HG03280 (cell line): ENCODE data around the gene MAMSTR.

Experiments used
- ATAC-seq: cut with Tn5 transposase; IDR thresholded peaks from one replicate; pipeline ENCODE4 v1.9.1; 2021; ENCODE audit warnings: mild to moderate bottlenecking, moderate library complexity; ENCODE audit not compliant: unreplicated experiment

Gene MAMSTR

DNA sequence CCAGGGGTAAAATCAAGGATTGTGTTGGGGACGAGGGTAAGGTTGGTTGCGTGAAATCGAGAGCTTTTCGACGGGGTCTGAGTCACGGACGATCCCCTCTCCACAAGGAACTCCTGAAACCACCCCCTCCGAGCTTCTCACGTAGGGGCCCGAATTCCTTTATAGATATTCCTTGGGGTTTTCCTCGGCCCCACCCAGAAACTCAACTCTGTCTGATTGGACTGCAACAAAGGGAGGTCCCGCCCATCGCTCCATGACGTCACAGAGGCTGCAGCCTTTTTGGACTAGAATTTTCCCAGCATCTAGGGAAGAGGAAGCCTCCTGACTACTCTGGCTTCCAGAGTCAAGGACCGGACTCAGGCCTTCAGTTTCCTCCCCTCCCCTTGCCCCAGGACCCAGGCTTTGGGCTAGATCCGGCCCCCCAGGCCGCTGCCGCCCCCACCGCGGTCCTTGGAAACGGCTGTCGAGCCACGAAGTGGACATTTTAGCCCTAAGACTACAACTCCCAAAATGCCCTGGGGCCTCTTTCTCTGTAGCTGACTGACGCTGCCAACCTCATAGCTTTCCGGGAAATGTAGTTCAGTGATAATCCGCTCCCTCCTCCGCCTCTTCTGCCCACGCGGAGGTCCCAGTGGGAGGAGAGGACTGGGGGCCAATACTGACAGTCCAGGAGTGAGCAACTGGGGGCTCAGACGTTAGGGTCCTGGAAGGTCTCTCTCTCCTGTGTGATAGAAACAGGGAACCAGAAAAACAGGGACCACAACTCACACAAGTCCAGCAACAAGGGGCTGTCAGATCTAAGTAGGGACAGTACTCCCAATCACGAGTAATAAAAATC is 27.4 kb upstream of the MAMSTR start, which contains the start of gene IZUMO1:
TSS of gene IZUMO1 (minus strand) at position 172 of the 838 bp plus-strand sequence. CDS start 1,050 bp downstream, outside the sequence.
- ATAC-seq: no peak

DNA sequence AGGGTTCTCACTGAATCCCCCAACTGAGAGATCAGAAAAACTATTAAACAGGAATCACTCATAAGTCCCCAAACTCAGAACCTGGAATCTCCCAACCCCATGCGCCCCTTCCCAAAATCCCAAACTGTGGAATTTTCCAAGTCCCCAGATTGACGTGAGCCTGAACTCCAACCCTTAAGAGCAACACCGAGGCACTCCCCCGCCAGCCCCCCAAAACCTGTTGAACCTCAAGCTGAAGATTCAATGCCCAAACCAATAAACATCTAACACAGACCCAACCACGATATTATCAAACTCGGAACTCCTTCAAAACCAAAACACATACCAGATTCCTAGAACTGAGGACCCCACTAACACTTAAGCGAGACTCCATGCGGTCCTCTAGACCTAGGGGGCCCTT is 26.6 kb upstream of the MAMSTR start:
- no peak for ATAC-seq

DNA sequence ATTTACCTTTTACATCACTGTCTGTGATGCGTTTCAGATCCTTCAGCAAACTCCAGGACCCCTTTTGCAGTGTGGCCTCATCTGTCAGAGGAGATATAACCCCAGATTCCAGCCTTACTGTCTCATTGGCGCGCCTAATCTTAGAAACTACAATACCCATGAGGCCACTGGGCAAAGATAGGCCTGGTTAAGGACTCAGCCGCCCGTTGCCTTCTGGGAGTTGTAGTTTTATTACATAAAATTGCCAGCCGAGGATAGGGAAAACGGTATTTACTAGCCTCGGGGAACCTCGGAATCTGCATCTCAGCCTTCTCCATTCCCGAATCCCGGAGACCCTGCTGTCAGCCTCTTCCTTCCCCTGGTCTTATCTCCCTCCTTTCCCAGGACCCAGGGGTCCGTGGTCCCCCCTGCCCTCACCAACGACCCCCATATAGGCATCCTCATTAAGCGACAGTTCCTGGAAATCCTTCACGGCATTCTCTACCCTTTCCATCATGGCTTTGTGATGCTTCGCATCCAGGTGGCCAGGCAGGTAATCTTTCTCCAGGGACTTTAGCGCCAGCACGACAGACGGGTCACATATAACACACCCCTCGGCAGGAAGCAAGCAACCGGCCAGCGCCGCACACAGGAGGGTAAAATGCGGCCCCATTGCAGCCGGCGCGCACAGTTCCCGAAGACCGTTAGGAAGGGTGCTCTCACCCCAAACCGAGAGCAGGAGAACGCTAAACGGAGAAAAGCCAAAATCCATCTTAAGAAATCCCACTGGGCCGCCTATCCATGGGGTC is 25.9 kb upstream of the MAMSTR start:
- ATAC-seq: no peak

DNA sequence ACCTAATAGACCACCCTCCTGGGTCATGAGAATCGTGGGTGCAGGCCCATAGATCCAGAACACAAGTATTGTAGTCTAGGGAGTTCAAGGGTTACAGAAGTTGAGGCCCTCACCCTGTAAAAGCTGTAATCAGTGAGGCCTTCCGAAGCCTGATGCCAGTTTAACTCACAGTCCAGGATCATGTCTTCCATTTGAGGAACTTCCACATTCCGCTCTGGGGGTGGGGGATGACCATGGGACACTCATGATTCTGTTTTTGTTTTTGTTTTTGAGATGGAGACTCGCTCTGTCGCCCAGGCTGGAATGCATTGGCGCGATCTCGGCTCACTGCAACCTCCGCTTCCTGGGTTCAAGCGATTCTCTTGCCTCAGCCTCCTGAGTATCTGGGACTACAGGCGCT is 22.6 kb upstream of the MAMSTR start:
- no peak for ATAC-seq

DNA sequence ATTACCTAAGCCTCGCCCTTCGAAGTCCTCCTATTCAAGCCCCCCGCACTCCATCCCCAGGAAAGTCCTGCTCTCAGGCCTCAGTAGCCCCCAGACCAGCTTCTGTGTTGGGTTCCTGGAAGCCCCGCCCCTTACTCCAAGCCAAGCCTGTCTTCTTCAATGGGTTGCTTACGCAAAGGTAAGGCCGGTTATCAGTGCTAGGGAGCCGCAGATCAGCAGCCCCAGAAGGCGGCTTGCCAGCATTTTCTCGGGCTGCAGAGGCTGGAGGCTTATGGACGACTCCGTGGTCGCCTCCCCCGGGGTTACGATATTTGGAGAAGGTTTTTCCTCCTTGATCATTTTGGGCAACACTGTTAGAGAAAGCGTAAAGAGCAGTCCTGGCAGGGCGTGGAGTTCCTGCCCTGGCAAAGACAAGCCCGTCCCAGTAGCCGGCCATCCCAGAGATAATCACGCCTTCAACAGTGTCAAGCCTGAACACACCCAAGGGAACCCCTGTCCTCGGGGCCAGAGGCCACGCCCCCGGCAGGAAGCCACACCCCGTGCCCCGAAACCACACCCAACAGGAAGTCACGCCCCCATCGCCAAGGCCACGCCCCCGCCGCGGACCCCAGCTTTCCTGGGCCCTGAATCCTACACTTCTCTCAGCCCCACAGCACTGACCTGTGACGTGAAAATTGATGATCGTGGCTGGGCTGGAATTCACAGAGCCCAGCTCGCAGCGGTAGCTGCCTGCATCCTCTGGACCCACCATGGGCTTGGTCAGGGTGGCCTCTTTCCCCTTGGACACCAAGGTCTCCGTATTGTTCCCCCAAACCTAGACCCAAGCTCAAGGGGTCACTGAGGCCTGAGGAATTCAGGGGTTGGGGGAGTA is 21.8 kb upstream of the MAMSTR start:
- ATAC-seq: no peak

DNA sequence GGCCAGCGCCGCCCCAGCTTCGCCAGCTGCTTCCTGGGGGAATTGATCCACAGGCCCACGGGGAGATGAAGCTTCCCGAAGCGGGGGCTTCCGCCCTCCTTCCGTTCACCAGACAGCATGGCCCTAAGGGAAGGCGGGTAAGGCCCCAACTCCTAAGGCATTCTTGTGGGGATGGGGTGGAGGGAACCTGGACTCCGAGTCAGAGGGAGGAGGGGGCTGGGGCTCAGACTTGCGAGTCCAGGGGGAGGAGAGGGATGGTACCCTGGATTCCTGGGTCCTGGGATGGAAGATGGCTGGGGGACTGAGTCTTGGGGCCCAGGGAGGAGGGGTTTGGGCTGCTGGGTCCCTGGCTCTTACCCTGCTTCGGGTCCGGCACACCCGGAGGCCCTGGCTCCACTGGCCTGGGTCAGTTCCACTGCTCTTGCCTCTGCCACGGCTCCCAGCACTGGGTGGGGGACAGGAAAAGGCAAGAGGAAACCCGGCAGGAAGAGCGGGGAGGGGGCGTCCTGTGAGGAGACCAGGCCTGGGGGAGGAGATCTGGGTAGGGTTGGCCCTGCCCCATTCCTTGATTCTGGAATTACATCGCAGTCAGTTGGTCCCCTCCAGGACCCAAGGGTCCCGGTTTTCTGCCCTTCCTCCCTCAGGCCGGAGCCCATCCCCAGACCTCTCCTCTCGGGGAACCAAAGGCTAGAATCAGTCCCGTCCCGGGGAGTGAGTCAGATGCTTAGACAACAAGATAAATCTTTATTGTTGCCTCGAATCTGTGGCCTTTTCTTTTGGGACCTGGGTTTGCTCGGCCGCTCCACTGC is 20.8 kb upstream of the MAMSTR start, which contains the start of gene RASIP1:
TSS of gene RASIP1 (minus strand) at position 447 of the 809 bp plus-strand sequence. CDS start at position 119, 328 bp downstream.
- ATAC-seq: no peak

DNA sequence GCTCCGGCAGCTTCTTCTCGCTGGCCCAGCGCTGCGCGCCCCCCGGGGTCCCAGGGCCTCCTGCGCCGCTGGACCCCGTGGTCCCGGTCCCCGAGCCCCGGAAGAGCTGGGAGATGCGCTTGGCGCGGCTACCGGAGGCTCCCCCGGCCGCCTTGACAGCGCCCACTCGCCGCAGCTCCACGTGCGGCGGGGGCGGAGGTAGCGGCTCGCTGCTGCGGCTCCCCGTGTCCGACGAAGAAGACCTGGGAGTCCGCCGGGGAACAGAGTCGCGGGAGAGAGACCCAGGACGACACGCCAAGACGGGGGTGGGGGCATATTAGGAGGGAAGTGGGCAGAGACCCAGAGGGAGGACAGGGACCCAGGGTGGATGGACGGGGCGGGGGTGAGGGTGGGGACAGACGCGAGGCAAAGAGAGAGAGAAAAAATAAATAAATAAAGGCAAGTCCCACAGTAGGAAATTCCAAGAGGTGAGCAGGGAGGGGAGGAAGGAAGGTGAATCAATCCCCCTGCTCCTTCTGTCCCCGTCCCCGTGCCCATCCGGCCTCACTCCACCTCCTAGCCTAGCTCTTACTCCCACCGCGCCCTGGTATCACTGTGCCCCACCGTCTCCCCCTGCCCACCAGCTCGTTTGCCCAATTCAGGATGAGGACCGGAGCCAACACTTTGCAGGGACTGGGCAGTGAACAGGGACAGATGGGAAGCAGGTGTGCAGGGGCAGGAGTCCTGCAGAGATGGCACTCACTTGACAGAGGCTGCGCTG is 20.1 kb upstream of the MAMSTR start:
- ATAC-seq: no peak

DNA sequence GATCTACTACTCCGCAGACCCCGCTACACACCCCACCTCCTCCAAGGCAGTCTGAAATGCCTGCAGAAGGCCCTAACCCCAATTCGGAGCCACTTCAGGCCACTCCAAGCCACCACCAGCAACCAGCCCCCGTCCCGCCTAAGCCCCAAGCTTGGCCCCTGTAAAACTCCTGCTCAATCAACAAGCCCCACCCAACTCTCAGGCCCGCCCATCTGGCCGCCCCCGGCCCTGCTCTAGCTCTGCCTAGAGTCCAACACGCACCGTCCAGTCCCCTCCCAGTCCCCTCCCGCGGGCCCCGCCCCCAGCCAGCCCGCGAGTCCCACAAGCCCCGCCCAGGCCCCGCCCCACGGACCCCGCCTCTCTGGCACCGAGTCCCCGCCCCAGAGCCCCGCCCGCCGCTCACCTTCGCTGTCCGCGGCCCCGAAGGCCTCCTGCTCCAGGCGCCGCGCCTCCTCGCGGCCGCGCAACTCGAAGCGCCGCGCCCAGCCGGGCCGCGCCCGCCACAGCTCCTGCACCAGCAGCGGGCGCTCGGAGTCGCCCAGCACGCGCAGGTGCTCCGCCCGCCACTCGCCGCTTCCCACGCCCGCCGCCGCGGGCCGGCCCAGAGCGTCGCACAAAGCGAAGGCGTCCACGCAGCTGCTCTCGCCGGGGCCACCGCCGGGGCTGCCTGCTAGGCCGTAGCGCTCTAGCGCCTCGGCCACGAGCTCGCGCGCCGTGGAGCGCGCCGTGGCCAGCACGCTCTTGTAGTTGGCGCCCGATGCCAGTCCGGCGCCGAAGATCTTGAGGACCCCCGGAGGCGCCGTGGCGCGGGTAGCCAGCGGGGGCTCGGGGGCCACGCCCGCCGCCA is 19.3 kb upstream of the MAMSTR start:
- peak; percentile 73 for ATAC-seq

DNA sequence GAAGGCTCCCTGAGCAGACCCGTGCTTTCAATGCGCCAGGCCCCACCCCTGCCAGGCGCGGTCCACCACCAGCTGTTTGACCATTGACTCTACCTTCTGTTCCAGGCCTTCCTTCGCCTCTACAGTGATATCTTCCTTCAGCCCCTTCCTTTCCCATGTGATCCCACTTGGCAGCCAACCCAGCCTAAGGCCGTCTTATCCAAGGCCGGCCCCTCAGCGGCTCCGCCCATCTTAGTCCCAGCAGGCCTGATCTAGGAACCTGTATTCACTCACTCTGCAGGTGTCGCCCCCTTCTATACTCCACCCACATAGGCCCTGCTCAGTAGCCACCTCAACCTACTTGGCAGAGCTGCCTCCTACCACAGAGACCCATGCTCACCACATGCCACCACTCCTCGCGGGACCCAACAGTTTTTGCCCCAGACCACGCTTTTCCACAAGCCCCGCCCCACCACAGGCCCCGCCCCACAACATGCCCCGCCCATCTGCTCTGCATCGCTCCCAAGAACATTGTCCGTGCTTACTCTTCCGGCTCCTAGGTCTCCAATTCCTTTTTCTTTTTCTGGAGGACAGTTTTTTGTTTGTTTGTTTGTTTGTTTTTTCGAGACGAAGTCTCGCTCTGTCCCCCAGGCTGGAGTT is 18.0 kb upstream of the MAMSTR start:
- no peak for ATAC-seq

DNA sequence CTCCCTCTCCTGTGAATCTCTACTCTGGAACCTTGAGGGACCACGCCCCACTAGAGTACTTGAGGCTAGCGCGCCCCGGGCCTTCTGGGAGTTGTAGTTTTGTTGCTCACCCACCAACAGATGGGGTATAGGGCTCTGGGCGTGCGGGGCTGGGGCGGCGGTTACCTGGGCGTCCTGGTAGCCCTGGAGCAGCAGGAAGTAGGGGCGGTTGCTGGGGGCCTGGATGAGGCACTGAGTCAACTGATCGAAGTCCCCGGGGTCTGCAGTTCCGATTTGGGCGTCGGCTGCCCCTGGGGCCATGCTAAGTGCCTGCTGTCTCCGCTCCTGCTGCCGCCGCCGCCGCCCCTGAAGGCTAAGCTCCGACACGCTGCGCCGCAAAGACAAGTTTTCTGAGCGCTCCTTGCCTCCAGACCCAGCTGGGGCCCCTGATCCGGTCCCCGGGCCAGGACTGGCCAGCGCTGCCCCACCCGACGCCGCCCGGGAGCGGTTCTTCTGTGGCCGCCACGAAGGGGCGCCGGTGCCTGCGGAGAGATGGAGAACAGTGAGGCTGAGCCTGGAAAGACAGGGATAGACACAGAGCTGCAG is 15.6 kb upstream of the MAMSTR start:
- no peak for ATAC-seq

DNA sequence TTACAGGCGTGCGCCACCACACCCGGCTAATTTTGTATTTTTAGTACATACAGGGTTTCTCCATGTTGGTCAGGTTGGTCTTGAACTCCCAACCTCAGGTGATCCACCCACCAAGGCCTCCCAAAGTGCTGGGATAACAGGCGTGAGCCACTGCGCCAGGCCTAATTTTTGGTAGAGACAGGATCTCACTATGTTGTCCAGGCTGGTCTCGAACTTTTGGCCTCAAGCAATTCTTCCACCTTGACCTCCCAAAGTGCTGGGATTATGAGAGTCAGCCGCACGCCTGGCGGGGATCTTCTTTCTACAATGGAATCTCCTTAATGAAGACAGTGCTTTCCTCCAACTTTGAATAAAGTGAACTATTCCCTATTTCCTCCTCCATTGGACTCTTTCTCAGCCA is 15.1 kb upstream of the MAMSTR start:
- ATAC-seq: no peak

DNA sequence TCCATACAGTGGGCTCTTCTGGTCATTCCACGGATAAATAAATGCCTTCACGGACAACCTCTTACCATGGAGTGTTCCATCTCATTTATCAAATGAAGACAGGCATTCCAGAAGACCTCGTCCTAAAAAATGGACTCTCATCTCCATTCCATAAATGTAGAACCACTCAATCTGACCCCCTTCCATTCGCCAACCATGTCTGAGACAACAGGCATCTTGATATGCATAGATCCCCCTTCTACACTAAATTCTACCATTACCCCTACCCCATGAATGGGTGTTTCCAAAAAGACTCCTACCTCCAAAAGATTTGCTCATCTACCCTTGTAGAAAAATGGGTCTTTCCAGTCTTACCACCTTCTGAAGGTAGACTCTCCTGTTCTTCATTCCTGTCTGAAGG is 11.9 kb upstream of the MAMSTR start:
- ATAC-seq: no peak

DNA sequence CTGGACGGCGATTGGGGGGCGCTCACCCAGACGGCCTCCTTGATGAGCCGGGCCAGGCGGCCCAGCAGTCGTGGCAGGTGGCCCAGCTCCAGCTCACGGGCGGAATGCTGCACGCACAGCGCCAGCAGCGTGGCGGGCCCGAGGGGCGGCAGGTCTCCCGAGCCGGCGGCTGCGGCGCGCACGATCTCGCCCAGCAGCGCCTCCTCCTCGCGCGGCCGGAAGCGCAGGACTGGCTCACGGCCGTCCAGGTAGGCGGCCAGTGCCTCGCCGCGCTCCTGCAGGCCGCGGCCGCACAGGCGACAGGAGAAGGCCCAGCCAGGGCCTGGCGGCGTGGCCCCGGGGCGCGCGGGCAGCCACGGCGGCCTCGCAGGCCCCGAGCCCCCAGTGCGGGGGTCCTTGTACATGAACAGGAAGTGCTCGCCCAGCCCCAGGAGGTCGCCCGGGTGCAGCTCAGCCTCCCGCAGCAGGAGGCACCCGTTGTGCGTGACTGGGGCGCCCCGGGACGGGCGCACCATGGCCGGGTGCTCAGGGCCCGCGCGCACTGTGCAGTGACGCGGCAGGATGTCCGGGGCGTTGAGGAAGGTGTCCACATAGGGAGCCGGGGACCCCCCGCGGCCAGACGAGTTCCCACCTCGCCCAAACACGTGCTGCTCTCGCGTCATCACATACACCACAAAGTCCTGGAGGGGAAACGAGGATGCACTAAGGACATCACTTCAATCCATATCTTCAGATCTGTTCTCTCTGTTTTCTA is 9.6 kb upstream of the MAMSTR start:
- no peak for ATAC-seq

DNA sequence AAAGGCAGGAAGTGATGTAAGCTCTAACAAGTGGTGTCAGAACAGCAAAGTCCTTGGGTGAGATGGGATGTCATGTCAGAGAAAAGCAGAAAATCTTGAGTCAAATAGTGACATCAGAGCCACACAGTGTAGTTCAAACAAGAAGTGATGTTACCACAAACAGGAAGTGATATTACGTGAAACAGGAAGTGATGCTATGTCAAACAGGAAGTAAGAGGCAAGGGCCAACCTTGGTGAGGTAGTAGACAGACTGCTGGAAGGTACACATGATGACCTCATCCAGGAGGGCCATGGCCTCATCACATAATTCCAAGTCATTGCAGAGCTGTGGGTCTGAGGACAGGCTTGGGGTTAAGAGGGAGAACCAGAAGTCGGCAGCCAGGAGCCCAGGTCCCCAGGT is 7.0 kb upstream of the MAMSTR start:
- no peak for ATAC-seq

DNA sequence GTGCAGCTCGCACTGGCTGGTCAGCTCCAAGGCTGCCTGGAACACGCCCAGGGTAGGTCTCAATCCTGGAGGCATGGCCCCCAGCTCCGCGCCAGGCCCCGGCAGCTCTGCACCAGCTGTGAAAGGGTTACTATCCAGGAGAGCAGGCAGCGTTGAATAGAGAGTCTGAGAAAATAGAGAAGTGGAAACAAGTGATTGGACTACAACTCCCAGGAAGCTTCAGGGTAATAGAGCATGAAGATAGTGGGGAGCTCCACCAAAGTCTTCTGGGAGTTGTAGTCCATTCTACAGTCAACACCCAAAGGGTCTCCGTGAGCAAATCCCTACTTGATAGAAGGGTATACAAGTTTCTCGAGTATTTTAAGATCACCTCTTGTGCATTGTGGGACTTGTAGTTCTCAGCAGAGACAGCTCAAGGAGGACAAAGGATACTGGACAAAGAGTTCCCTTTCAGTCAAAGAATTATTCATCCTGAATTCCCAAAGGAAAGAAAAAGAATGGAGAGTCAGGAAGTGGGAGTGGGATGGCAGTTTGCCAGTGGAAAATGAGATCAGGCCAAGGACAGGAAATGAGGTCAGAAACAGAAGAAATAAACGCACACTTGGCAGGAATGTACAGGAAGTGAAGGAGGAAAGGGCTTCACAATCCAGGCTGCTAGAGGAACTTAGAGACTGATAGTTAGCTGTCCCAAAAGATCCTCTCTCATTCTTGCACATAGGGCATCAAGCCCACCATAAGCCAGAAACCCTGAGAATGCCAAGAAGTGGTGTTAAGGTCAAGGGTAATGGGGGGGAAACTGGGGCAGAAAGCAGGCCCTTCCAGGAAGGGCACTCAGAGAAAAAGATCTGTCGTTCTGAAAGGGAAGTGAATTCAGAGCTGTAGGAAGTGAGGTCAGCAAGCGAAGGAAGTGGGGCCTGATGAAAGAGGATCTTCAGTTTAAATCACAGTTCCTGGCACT is 5.5 kb upstream of the MAMSTR start:
- no peak for ATAC-seq

DNA sequence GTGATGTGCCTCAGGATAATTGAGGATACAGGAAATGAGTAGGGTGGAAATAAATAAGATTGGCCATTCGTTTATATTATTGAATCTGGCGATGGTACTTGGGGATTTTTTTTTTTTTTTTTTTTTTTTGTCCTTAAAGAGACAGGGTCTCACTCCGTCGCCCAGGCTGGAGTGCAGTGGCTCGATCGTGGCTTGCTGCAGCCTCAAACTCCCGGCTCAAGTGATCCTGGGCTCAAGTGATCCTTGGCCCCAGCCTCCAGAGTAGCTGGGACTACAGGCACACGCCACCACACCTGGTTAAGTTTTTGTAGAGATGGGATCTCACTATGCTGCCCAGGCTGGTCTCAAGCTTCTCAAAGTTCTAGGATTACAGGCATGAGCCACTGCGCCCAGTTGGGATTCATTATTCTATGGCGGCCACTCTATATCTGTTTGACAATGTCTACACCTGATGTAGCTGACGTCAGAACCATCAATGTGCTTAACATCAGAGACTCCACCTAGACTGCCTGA is 2.7 kb upstream of the MAMSTR start:
- ATAC-seq: no peak
